ENCODE measurements around the gene ATP6AP1.

- TF ChIP-seq CTCF (optimal IDR thresholded peaks at IDR 0.05 in 1 of 3, IDR thresholded peaks at IDR 0.05 in 1 of 3, conservative IDR thresholded peaks at IDR 0.05 in 1 of 3; ENCODE audit: extremely low read depth in 1 of 3, insufficient read depth in 2 of 3, low read length in 3 of 3) (no peak), EZH2 (IDR thresholded peaks at IDR 0.05; ENCODE audit: low read length) (no peak)
Observed at GRCh38 chrX:154429711-154430110, 1.2 kb downstream of the ATP6AP1 start.

All from keratinocyte (primary cell).